PFSK-1 (cell line): ENCODE data around the gene GRIFIN.

ENCODE experiments used
- FOXP2 ChIP-seq: optimal IDR thresholded peaks from 2 replicates; pipeline ENCODE3; 2011; ENCODE audit warnings: borderline replicate concordance, control low read depth, inconsistent platforms; ENCODE audit not compliant: insufficient read depth; ENCODE audit errors: extremely low read length, extremely low read depth
- POLR2AphosphoS5 ChIP-seq: IDR thresholded peaks from 2 replicates; pipeline ENCODE4 v1.6.1; 2012; ENCODE audit warnings: low read depth, mild to moderate bottlenecking, control low read depth, low read length, moderate library complexity
- REST ChIP-seq, 2 experiments: IDR thresholded peaks; 2 replicates each; pipeline versions ENCODE4 v1.6.1 to v1.8.0; 2011 to 2012; ENCODE audit warnings: low read depth in 2 of 2, low read length in 2 of 2, control low read depth in 1 of 2, inconsistent platforms in 1 of 2, mild to moderate bottlenecking in 1 of 2, moderate library complexity in 1 of 2; ENCODE audit not compliant: insufficient read depth in 1 of 2
- SIN3A ChIP-seq: IDR thresholded peaks from 2 replicates; pipeline ENCODE4 v1.6.1; 2012; ENCODE audit warnings: mild to moderate bottlenecking, low read length, moderate library complexity, borderline replicate concordance; ENCODE audit not compliant: insufficient read depth
- TAF1 ChIP-seq: IDR thresholded peaks from 2 replicates; pipeline ENCODE4 v1.6.1; 2012; ENCODE audit warnings: low read length, control low read depth, borderline replicate concordance; ENCODE audit not compliant: insufficient read depth

- TF ChIP-seq REST (IDR thresholded peaks at IDR 0.05; ENCODE audit: insufficient read depth in 1 of 2, low read depth in 2 of 2, low read length in 2 of 2), result no peak
- TF ChIP-seq SIN3A, result no peak
- no peak for TF ChIP-seq POLR2AphosphoS5
- no peak for TF ChIP-seq TAF1
- no peak for TF ChIP-seq FOXP2
Observed at GRCh38 chr7:2509298-2509906, 33.2 kb upstream of the GRIFIN start.
